MV-4-11 (cell line): ENCODE results near the gene SLC38A11.

Experiments
- DNase-seq: peaks from one replicate; lab custom pipeline; 2025; lab: John Stamatoyannopoulos, UW

SLC38A11 gene

DNA sequence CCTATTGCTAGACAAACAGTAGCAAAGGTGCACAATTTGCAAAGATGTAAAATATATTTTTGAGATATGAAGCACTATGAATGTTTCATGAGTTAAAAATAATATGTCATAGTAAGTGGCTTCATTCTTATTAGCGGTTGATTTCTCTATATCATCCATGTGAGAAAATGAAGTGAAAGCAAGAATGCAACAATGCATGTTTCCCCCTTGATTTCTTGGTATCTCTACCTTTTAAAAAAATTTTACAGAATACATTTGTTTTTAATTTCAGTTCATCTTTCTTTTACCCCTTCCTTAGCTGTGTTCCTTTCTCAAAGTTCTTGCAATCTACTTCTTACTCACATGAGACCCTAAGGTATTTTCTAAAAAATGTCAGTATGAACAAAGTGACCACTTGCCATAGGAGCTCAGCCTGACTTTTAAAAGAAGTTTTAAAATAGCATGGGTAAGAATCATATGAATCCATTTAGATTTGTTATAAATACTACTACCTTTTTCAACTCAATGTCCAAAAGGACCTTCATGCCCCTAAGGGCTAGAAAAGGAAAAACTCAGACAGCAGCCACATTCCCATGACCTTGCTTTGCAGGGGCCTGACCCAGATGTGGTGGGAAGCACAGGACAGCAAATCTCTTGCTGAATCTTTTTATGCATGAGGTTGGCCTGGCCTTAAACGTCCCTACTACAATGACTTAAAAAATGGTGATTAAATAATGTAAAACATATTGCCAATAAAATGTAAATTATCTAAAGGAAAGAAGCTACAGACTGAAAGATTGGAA lies 14.8 kb upstream of the SLC38A11 start:
- no peak for DNase-seq

DNA sequence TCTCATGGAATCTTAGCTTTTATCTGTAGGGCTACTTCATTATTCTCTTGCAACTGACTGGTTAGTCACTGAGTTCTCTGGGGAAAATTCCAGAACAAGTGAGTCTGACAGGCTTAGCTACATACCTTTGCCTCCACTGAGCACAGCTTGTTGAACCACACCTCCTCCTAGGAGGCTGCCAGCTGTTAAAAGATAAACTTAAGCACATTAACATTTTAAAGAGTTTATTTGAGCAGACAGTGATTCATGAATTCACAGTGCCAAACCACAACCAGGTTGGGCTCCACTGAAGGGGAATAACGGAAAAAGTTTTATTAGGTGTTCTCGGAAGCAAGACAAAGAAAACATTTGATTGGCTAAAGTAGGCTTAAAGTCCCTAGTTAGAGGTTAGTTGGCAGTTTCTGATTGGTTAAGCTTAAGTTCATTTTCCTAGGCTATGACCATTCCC lies 12.5 kb upstream of the SLC38A11 start:
- DNase-seq = no peak

GRCh38 chr2:164967361-164967760 lies 12.0 kb upstream of the SLC38A11 start:
- no peak for DNase-seq

DNA sequence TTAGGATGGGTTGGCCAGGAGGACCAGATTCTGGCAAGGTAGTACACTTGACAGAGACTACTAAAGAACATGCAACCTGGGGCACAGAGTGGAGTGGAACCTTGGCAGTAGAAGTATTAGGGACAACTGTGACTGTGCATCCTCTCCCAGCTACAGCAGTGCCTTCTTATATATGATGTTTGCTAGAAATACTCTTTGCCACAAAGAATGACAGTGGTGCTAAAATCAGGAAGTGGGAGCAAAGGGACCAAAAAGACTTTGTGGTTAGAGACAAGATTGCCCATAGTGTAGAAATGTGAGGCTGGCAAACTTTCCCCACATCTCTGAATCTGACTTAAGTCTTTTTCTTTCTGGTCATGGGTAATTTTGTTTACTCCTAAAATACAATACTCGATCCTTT lies 9.4 kb upstream of the SLC38A11 start:
- DNase-seq = peak; percentile 90

DNA sequence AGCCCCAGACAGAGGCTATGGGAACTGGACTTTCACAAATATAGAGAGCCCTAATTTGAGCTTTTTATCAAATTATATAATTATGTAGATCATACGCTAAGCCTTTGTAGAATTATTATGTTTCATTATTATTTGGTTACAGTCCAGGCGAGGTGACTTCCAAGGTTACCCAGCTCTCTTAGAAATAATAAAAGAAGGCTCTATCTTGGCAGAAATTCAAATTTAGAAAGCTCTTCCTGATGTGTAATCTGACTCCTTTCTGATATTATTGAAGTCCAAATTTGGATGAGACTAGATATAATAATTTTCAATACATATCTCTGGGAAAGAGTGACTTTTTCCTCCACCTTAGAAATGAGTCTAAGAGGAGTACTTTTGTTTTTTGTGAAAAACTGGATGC lies 4.8 kb upstream of the SLC38A11 start:
- no peak for DNase-seq

- DNase-seq = no peak
Observed at GRCh38 chr2:164954186-164954585, 1.1 kb downstream of the SLC38A11 start.

DNA sequence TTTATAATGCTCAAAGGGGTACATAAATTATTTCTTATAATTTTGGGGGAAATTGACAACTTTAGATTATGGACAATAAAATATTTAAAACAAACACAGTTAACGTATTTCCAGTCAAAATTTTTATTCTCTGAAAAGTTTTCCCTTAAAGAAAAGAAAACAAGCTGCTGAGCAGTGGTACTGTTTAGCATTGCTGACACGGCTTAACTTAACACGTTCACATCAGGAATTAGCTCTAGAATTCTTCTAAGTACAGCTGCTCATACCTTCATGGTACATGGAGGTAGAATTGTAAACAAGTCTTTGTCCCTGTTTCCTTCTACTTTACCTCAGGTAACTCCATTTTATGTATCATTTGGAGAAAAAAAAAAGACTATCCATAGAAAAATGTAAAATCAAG lies 2.0 kb downstream of the SLC38A11 start:
- no peak for DNase-seq

GRCh38 chr2:164952057-164952702 lies 3.1 kb downstream of the SLC38A11 start:
- DNase-seq = no peak

DNA sequence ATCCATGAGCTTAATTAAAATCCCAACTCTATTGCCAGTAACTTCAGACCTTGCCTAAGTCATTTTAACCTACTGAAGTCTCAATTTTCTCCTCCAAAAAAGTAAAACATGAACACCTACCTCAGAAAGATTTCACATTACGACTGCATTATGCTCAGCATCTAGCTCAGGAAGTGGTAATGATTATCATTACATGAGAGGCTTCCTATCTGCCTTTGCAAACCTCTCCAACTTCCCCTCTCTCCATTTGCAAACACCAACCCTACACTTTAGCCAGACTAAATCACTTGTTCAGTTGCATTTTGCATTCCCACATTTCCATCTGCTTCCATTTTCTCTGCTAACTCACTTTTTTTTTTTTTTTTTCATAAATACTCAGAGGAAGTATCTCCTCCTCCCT lies 6.8 kb downstream of the SLC38A11 start:
- no peak for DNase-seq

GRCh38 chr2:164947281-164947680 lies 8.0 kb downstream of the SLC38A11 start:
- no peak for DNase-seq

DNA sequence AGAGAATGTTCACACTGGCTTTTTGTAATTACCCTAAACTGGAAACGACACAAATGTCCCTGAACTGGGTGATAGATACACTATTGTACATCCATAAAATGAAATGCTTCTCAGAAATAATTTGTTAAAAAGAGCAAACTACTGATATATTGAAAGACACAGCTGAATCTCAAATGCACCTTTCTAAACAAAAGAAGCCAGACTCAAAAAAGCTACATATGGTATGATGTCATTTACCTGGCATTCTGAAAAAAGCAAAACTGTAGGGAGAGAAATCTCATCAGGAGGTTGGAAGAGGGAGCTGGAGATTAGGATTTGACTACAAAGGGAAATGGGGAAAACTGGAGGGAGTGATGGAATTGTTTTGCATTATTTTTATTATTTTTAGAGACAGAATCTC lies 12.0 kb downstream of the SLC38A11 start:
- no peak for DNase-seq

DNA sequence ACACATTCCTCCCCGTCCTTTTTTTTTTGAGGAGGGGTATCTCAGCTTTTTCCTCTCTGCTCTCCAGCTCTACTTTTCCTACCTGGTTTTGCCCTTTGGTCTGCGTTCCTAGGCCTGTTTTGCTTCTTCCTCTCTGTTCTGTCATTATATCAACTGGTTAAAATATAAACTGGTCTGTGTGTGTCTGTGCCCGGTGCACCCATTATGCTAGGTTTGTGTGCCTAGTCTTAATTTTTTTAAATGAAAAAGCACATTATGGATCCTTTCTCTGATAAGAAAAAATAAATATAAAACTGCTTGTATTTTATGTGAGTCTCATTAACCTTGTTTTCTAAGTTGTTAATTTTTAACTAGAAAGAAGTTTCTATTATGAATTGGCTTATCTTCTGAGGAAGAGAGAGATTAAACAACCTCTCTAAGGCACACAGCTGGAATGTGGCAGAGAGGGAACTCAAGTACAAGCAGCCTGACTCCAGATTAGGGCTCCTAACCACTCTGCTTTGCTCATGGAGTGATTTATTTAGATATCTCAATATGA lies 17.4 kb downstream of the SLC38A11 start:
- DNase-seq = no peak

GRCh38 chr2:164935118-164936101 lies 19.9 kb downstream of the SLC38A11 start:
- DNase-seq = no peak

GRCh38 chr2:164934401-164935117 lies 20.8 kb downstream of the SLC38A11 start:
- DNase-seq = peak; percentile 25

DNA sequence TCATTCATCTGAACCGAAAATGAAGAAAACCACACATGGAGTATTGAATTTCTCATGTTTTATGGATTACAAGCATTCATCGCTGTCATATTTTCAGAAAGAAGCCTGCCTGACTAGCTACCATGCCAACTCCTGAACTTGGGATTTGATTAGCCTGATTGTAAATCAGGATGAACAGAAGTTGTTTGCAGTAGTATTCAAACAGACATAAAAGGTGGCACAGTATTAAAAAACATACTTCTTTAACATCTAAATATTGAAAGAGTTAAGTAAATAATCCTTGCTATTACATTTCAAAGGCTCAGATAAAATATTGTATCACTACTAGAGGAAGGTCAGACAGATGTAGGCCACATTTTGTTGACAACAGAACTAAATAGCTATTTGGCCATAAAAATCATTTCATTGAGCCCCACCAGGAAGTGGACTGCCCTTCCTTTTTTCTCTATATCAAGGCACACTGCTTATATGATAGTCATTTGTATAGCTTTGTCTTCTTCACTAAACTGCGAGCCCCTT lies 21.6 kb downstream of the SLC38A11 start:
- DNase-seq = no peak

GRCh38 chr2:164932377-164932776 lies 22.9 kb downstream of the SLC38A11 start:
- DNase-seq = no peak

DNA sequence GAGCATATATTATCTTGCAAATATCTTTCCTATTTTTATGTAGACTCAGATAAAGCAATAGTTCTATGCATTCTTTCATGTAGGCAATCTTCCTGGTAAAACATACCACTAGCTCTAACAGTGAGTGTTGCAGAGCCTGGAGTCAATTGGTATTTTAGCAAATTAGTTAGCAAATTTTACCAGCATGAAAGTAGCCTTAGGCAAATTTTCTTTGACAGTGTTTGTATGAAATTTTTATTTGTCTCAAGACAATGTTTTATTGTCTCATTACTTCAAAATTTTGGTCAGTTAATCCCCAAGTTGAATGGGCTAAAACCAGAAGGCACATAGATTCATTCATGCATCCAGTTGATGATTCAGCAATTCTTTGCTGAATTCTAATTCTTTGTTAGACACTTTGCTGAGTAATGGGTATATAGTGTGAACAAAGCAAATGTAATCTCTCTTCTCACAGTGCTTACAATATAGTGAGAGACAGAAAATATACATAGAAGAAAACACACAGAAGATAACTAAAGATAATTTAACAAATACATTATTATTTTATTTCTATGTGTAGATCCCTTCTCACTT lies 27.1 kb downstream of the SLC38A11 start:
- DNase-seq = no peak

GRCh38 chr2:164922134-164922533 lies 33.2 kb downstream of the SLC38A11 start:
- peak; percentile 3 for DNase-seq

GRCh38 chr2:164920430-164920829 lies 34.9 kb downstream of the SLC38A11 start:
- peak; percentile 65 for DNase-seq

DNA sequence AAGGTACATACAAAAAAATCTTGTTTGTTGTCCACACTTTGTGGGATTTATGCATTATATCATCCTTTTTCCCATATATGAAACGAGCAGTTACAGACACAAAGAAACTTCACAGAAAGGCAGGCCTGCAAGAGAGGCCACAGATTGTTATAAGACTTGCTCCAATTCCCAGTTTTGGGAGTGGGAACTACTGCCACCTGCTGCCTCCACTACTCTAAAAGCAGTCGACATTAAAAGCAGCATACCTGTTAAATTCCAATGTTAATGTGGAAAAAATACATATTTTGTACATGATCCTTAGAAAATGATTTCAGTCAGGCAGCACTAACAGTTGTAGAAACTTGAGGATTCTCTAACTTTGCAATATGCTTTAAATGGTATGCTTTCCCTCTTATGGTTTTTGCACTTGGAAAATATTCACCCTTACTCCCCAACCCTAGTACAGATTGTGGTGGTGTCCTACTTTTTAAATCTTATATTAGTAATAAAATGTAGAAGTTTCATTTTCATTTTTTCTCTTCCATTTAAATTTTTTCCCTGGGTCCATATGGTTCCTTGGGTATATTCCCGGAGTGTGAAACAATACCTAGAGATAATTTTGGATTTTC lies 37.9 kb downstream of the SLC38A11 start:
- DNase-seq = no peak
